Panc1 (cell line): ENCODE data around the gene ZFHX3. TPM values are rescaled to one million over a fixed set of nuclear protein-coding genes. Genes with fewer than 3 reads are reported as not detected.

Experiments used
- ATAC-seq: fragments of 200-7000 bp; cut with Tn5 transposase; 2 replicates; pipeline ENCODE4 v1.9.1; 2020; ENCODE audit warnings: mild to moderate bottlenecking, moderate library complexity
- BruUV-seq: library from RNA; stranded (reverse); fragments of 400-500 nt; replicated peaks from 2 replicates; lab custom pipeline; 2021; lab: Mats Ljungman, UMichigan
- CTCF ChIA-PET: fragments of 300-600 bp; sonication (Branson Sonifier 250); formaldehyde crosslinking; loops from one replicate; lab custom pipeline; 2022; ENCODE audit warnings: antibody characterized with exemption; lab: Charles Lee
- POLR2A ChIA-PET: fragments of 300-600 bp; sonication (Branson Sonifier 250); formaldehyde crosslinking; loops from one replicate; lab custom pipeline; 2022; ENCODE audit warnings: antibody characterized with exemption; lab: Charles Lee
- DNase-seq: peaks from one replicate; pipeline ENCODE4 v3.0.0-alpha.2; 2010; ENCODE audit warnings: low read depth, low spot score
- H3K27ac ChIP-seq: 2 replicates; pipeline ENCODE4 v1.5.1; 2011; ENCODE audit warnings: mild to moderate bottlenecking, low read length, inconsistent platforms
- H3K27me3 ChIP-seq: fragments of 200-500 bp; sonication (Bioruptor generic); 2 replicates; pipeline ENCODE4 v1.6.0; 2014; ENCODE audit warnings: low read length, inconsistent platforms; ENCODE audit not compliant: control insufficient read depth, insufficient read depth
- H3K36me3 ChIP-seq: fragments of 200-500 bp; sonication (Bioruptor generic); 2 replicates; pipeline ENCODE4 v1.5.1; 2014; ENCODE audit warnings: inconsistent platforms, mild to moderate bottlenecking, low read length, moderate library complexity; ENCODE audit not compliant: control insufficient read depth, insufficient read depth
- H3K4me1 ChIP-seq: 2 replicates; pipeline ENCODE4 v1.5.1; 2011; ENCODE audit warnings: inconsistent platforms, mild to moderate bottlenecking, low read length, moderate library complexity; ENCODE audit not compliant: control insufficient read depth, insufficient read depth
- H3K4me3 ChIP-seq, 2 experiments: 2 replicates each; pipeline ENCODE4 v1.5.1; 2011 to 2012; ENCODE audit warnings: low read depth in 2 of 2, low read length in 2 of 2, mild to moderate bottlenecking in 2 of 2, inconsistent platforms in 1 of 2, moderate library complexity in 1 of 2
- H3K9me3 ChIP-seq: fragments of 200-500 bp; sonication (Bioruptor generic); 2 replicates; pipeline ENCODE4 v1.5.1; 2014; ENCODE audit warnings: low read depth, mild to moderate bottlenecking, inconsistent platforms, low read length, moderate library complexity; ENCODE audit not compliant: control insufficient read depth, insufficient read depth
- POLR2AphosphoS5 ChIP-seq: IDR thresholded peaks from 2 replicates; pipeline ENCODE4 v1.6.1; 2012; ENCODE audit warnings: mild to moderate bottlenecking, low read depth, low read length, moderate library complexity
- SIN3A ChIP-seq: IDR thresholded peaks from 2 replicates; pipeline ENCODE4 v1.6.1; 2012; ENCODE audit warnings: low read depth, mild to moderate bottlenecking, low read length, moderate library complexity, borderline replicate concordance; ENCODE audit not compliant: insufficient read depth
- TCF7L2 ChIP-seq: IDR thresholded peaks from 2 replicates; pipeline ENCODE4 v1.6.1; 2011; ENCODE audit warnings: mild to moderate bottlenecking, low read depth, low read length, inconsistent platforms
- in situ Hi-C: cut with HindIII; loops from 2 replicates; pipeline ENCODE4 v1.10.0; 2016; ENCODE audit warnings: low sequenced_read_pairs, low pct_unique_long_range_greater_than_20kb
- intact Hi-C: fragments of 100-400 bp; cut with micrococcal nuclease; formaldehyde crosslinking; loops from one replicate; pipeline ENCODE4 v1.10.0; 2022; ENCODE audit not compliant: unreplicated experiment
- total RNA-seq: library from RNA; stranded (reverse); gene quantifications from one replicate; pipeline ENCODE4 v1.2.1, GENCODE V29; 2021; ENCODE audit not compliant: unreplicated experiment
- TF ChIP-seq, protein P1 (sequence below): fragments of 450-650 bp; IDR thresholded peaks from 2 replicates; pipeline ENCODE4 v1.5.1; 2017; ENCODE audit warnings: mild to moderate bottlenecking
- TF ChIP-seq, protein P2 (sequence below), 2 experiments: IDR thresholded peaks; 2 replicates each; pipeline ENCODE4 v1.6.1; 2011 to 2012; ENCODE audit warnings: low read depth in 2 of 2, control low read depth in 1 of 2, low read length in 1 of 2, mild to moderate bottlenecking in 1 of 2, moderate library complexity in 1 of 2; ENCODE audit not compliant: insufficient read depth in 1 of 2

The ZFHX3 gene
- total RNA-seq, 1 experiment from 2014 or later, result 7.1 TPM

DNA sequence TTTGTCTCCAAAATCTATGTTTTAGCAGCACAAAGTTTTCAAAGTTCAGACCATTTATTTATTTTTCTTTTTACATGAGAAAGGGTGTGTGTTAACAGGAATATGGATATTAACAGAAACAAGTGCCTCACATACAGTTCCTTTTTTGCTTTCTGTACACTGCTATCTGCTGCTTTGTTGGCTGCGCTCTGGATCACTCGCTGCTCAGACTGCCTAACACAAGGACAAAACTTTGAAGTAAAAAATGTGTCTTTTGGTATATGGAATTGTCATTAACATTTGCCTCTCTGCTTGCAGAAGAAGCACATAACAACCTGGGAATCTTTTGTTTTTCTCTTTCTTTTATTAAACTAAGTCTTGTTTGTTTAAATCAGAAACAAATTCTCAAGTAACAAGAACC lies 262.8 kb downstream of the ZFHX3 start:
- in situ Hi-C loops (no loop called here), intact Hi-C loops (no loop called here)
- TF ChIP-seq SIN3A (no peak), TCF7L2 (no peak), POLR2AphosphoS5 (no peak)
- TF ChIP-seq, protein P1, sequence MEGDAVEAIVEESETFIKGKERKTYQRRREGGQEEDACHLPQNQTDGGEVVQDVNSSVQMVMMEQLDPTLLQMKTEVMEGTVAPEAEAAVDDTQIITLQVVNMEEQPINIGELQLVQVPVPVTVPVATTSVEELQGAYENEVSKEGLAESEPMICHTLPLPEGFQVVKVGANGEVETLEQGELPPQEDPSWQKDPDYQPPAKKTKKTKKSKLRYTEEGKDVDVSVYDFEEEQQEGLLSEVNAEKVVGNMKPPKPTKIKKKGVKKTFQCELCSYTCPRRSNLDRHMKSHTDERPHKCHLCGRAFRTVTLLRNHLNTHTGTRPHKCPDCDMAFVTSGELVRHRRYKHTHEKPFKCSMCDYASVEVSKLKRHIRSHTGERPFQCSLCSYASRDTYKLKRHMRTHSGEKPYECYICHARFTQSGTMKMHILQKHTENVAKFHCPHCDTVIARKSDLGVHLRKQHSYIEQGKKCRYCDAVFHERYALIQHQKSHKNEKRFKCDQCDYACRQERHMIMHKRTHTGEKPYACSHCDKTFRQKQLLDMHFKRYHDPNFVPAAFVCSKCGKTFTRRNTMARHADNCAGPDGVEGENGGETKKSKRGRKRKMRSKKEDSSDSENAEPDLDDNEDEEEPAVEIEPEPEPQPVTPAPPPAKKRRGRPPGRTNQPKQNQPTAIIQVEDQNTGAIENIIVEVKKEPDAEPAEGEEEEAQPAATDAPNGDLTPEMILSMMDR, result no peak
- TF ChIP-seq, protein P2, sequence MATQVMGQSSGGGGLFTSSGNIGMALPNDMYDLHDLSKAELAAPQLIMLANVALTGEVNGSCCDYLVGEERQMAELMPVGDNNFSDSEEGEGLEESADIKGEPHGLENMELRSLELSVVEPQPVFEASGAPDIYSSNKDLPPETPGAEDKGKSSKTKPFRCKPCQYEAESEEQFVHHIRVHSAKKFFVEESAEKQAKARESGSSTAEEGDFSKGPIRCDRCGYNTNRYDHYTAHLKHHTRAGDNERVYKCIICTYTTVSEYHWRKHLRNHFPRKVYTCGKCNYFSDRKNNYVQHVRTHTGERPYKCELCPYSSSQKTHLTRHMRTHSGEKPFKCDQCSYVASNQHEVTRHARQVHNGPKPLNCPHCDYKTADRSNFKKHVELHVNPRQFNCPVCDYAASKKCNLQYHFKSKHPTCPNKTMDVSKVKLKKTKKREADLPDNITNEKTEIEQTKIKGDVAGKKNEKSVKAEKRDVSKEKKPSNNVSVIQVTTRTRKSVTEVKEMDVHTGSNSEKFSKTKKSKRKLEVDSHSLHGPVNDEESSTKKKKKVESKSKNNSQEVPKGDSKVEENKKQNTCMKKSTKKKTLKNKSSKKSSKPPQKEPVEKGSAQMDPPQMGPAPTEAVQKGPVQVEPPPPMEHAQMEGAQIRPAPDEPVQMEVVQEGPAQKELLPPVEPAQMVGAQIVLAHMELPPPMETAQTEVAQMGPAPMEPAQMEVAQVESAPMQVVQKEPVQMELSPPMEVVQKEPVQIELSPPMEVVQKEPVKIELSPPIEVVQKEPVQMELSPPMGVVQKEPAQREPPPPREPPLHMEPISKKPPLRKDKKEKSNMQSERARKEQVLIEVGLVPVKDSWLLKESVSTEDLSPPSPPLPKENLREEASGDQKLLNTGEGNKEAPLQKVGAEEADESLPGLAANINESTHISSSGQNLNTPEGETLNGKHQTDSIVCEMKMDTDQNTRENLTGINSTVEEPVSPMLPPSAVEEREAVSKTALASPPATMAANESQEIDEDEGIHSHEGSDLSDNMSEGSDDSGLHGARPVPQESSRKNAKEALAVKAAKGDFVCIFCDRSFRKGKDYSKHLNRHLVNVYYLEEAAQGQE (IDR thresholded peaks at IDR 0.05; ENCODE audit: insufficient read depth in 1 of 2, low read depth in 2 of 2, low read length in 1 of 2), result no peak
- no TSS peak for BruUV-seq
- ChIA-PET CTCF (no interaction called here), POLR2A (no interaction called here)
- DNase-seq (no peak), ATAC-seq (no peak)
- H3K9me3 ChIP-seq, result no peaks in the 10 kb centered on the region
- no peaks in the 10 kb centered on the region for H3K27me3 ChIP-seq
- no peaks in the 10 kb centered on the region for H3K36me3 ChIP-seq
- H3K27ac ChIP-seq, result no peak overlapping the region
- H3K4me1 ChIP-seq, result no peaks in the 10 kb centered on the region; the same call in 1 of the 2 replicates
- H3K4me3 ChIP-seq, result no peak overlapping the region

DNA sequence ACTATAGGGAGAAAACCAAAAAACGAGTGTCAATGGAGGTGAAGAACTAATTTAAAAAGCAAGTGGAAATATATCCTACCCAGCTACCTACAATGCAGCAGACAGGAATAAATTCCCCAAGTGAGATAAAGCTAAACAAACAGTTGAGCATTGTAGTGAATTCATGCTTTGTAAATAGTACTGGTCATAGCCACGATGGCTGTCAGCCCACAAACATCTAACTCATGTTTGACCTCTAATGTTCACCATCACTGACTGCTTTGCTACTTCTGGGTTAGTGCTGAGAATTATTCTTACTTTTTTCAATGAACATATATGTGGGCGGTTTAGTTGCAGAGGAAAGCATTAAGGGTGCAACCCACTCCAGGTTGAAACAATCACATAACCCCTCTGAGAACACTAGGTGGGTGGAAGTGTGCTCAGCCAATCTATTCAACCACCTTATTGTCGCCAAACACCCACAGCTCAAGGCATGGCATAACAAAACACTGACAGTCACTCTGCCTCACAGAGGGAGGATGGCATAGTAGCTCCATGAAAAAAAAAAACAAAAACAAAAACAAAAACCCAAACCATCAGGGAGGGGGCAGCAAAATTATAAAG lies 264.1 kb downstream of the ZFHX3 start:
- Histone ChIP-seq H3K36me3 (no peaks in the 10 kb centered on the region), H3K4me3 (no peak overlapping the region), H3K4me1 (no peaks in the 10 kb centered on the region; the same call in 1 of the 2 replicates), H3K27me3 (no peaks in the 10 kb centered on the region), H3K27ac (no peak overlapping the region), H3K9me3 (no peaks in the 10 kb centered on the region)
- DNase-seq (no peak), ATAC-seq (no peak; the same call in 1 of the 2 replicates)
- CTCF ChIA-PET, result no interaction called here
- POLR2A ChIA-PET, result no interaction called here
- intact Hi-C loops (no loop called here), in situ Hi-C loops (no loop called here)
- TF ChIP-seq, protein P1, result no peak
- TF ChIP-seq SIN3A, result no peak
- TF ChIP-seq, protein P2 (IDR thresholded peaks at IDR 0.05; ENCODE audit: insufficient read depth in 1 of 2, low read depth in 2 of 2, low read length in 1 of 2), result no peak
- no peak for TF ChIP-seq POLR2AphosphoS5
- no peak for TF ChIP-seq TCF7L2
- BruUV-seq, result no TSS peak
